Pancreas (tissue), 10 donors: ENCODE data around the gene ARNT2. TPM values are rescaled to one million over a fixed set of nuclear protein-coding genes. Genes with fewer than 3 reads are reported as not detected.
A peak's percentile ranks its signal among the peaks of the same experiment; 100 is the strongest.

ENCODE experiments used
- ATAC-seq, 4 donors: fragments of 200-7000 bp; cut with Tn5 transposase; one replicate each; pipeline versions ENCODE4 v1.8.0 to v1.9.1; 2020; ENCODE audit warnings: mild to moderate bottlenecking in 4 of 4, moderate library complexity in 4 of 4
- DNase-seq, 6 donors: peaks; one replicate each; pipeline ENCODE4 v3.0.0-alpha.2; 2020
- FAIRE-seq: peaks from 2 replicates; lab custom pipeline; 2012; peaks lifted over from hg19 to GRCh38; lab: Jason Lieb, UNC
- H3K27ac ChIP-seq, 4 donors: fragments of 200-600 bp; sonication (generic); 1 replicate in 3 of 4; 2 replicates in 1 of 4; pipeline versions ENCODE4 v1.5.0 to v1.8.0; 2020
- H3K27me3 ChIP-seq, 4 donors: fragments of 200-600 bp; one replicate each; pipeline ENCODE4 v1.8.0; 2021
- H3K36me3 ChIP-seq, 3 donors: fragments of 200-600 bp; sonication (generic) in 1 of 3; one replicate each; pipeline versions ENCODE4 v1.5.0 to v1.8.0; 2020 to 2021
- H3K4me1 ChIP-seq, 3 donors: fragments of 200-600 bp; one replicate each; pipeline ENCODE4 v1.8.0; 2021
- H3K4me3 ChIP-seq, 4 donors: fragments of 200-600 bp; sonication (generic) in 2 of 4; one replicate each; pipeline versions ENCODE4 v1.5.0 to v1.8.0; 2020 to 2021
- H3K9me3 ChIP-seq, 4 donors: fragments of 200-600 bp; one replicate each; pipeline ENCODE4 v1.8.0; 2021
- WGBS, 2 donors: extraction: QIAGEN DNeasy Blood & Tissue Kit; methylation state at CpG; one replicate each; pipeline ENCODE4 v1.1.7; 2013; 5-methylcytosine and 5-hydroxymethylcytosine counted together
- intact Hi-C, 3 donors: fragments of 100-400 bp; cut with DNase I; formaldehyde crosslinking; loops; one replicate each; pipeline versions ENCODE4 v1.11.1 to v1.14.2; 2022
- polyA plus RNA-seq, 2 donors: library from polyadenylated mRNA; stranded (reverse); fragments of 200-250 nt; gene quantifications; one replicate each; pipeline ENCODE4 v1.2.3, GENCODE V29; 2013
- total RNA-seq, 6 donors: library from RNA; stranded (reverse); fragmentation: NEBNext Ultra II Directional in 4 of 6; extraction: Animal tissue kit (Norgen Biotek cat#: 25700) in 4 of 6; gene quantifications; one replicate each; pipeline versions ENCODE4 v1.2.1 to v1.2.4, GENCODE V29; 2021 to 2023
- TF ChIP-seq, protein P1 (sequence below), 4 donors: fragments of 200-600 bp; sonication (generic) in 3 of 4; IDR thresholded peaks; one replicate each; pipeline versions ENCODE4 v1.5.0 to v1.8.0; 2021; ENCODE audit warnings: antibody characterized with exemption in 4 of 4
- donor health status: healthy with polysubstance abuse.
- donor health status: DM: no; HTN: no; CAD: no; lungs with moderate emphysema.
- donor health status: DM: no; HTN: no; CAD: no.
- donor health status: control.
- donor health status: control.
- donor health status: Bipolar disorder and iron deficiency.
- donor health status: DM: yes; HTN: yes; CAD: no.
- donor health status: DM: no; HTN: no; CAD: no.
- donor health status: DM: no; HTN: no; CAD: no.
- donor health status: DM: yes; HTN: yes; CAD: no.

ARNT2 gene
- total and polyA plus RNA-seq, 8 donors: 2.1 to 18.1 (median 5.4) TPM

DNA sequence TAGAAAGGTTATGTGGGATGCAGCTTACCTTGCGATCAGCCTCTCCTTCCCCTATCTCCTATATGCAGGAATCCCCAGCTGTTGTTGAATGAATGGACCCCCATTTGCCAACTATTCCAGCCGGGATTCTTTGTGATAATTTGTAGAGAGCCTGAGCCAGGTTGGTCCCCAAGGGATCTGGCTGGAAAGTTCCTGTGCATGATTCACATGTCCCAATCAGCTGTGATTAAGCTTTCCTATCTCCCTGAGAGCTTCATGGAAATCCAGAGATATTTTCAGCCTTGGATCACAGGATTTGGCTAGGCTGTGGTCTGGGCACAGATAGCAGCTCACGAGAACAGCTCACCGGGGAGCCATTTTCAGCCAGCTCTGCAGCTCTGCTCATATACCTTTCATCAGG, 76.7 kb downstream of the ARNT2 start:
- H3K4me1 ChIP-seq: peaks cover 0 to 4% (median 0%) of the 10 kb centered on the region in 3 donors
- peak in 1 of 6 donors; percentile 20 for DNase-seq
- no peak for FAIRE-seq
- intact Hi-C loops: no loop called here
- no peak overlapping the region for H3K27ac ChIP-seq
- H3K9me3 ChIP-seq: no peaks in the 10 kb centered on the region
- H3K27me3 ChIP-seq: no peaks in the 10 kb centered on the region
- peak in 3 of 4 donors; percentile 32 to 53 (median 47) for ATAC-seq
- 70 to 71% methylated on average over 4 of the region's 4 CpGs for WGBS, 2 donors
- H3K36me3 ChIP-seq: no peaks in the 10 kb centered on the region
- TF ChIP-seq, protein P1, sequence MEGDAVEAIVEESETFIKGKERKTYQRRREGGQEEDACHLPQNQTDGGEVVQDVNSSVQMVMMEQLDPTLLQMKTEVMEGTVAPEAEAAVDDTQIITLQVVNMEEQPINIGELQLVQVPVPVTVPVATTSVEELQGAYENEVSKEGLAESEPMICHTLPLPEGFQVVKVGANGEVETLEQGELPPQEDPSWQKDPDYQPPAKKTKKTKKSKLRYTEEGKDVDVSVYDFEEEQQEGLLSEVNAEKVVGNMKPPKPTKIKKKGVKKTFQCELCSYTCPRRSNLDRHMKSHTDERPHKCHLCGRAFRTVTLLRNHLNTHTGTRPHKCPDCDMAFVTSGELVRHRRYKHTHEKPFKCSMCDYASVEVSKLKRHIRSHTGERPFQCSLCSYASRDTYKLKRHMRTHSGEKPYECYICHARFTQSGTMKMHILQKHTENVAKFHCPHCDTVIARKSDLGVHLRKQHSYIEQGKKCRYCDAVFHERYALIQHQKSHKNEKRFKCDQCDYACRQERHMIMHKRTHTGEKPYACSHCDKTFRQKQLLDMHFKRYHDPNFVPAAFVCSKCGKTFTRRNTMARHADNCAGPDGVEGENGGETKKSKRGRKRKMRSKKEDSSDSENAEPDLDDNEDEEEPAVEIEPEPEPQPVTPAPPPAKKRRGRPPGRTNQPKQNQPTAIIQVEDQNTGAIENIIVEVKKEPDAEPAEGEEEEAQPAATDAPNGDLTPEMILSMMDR (IDR thresholded peaks at IDR 0.05): no peak
- no peak overlapping the region for H3K4me3 ChIP-seq

DNA sequence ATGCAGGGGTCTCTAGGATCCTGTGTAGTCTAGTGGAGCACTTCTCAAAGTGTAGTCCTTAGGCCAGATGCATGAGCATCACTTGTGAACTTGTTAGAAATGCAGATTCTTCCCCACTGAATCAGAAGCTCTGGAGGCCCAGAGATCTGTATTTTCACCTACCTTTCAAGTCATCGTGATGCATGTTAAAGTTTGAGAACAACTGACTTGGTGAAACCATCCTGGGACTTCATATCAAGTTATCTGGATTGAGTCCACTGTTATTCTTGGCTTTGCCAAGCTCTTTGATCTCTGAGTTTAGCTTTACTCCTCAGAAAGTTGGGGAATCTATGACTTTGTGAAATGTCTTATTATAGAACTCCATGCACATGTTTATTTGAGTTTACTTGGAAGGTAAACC, 78.5 kb downstream of the ARNT2 start:
- no peak overlapping the region for H3K4me3 ChIP-seq
- H3K4me1 ChIP-seq: peaks cover 0 to 4% (median 0%) of the 10 kb centered on the region in 3 donors
- H3K9me3 ChIP-seq: no peaks in the 10 kb centered on the region
- DNase-seq: no peak
- intact Hi-C loops: no loop called here
- TF ChIP-seq, protein P1 (IDR thresholded peaks at IDR 0.05): no peak
- no peak for ATAC-seq
- H3K36me3 ChIP-seq: no peaks in the 10 kb centered on the region
- no peaks in the 10 kb centered on the region for H3K27me3 ChIP-seq
- FAIRE-seq: no peak
- 87 to 94% methylated on average over 1 of the region's 1 CpG for WGBS, 2 donors
- no peak overlapping the region for H3K27ac ChIP-seq

GRCh38 chr15:80483725-80484161, 79.6 kb downstream of the ARNT2 start:
- intact Hi-C loops: no loop called here
- FAIRE-seq: no peak
- Histone ChIP-seq H3K27ac (no peak overlapping the region), H3K9me3 (no peaks in the 10 kb centered on the region), H3K4me3 (no peak overlapping the region), H3K27me3 (no peaks in the 10 kb centered on the region), H3K36me3 (no peaks in the 10 kb centered on the region), H3K4me1 (peaks cover 0 to 4% (median 0%) of the 10 kb centered on the region in 3 donors)
- no peak for ATAC-seq
- 77 to 84% methylated on average over 2 of the region's 2 CpGs for WGBS, 2 donors
- DNase-seq: no peak
- TF ChIP-seq, protein P1 (IDR thresholded peaks at IDR 0.05): no peak

DNA sequence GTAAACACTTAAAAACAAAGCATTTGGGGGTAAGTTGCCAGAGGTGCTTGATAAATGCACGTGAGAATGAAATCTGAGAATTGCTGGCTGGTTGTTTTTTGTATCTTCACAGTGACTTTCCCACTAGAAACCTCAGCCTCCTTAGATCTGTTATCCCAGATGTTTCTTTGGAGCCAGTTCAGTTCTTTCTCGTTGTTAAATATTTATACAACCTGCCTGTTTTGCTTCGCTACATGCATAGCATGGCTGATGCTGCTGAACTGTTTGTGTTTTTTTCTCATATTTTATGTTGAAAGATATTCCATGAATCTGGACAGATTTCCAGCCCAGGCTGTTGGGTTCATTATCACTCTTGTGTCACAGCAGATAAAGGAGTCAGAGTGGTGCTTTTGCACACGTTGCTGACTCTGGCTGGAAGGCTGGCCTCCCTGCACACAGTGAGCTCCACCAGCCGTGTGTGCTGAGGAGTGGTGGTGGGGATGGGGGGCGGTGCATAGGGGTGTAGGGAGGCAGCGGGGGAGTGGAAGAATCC, 80.2 kb downstream of the ARNT2 start:
- Histone ChIP-seq H3K27ac (no peak overlapping the region), H3K4me3 (no peak overlapping the region), H3K36me3 (no peaks in the 10 kb centered on the region), H3K27me3 (no peaks in the 10 kb centered on the region), H3K4me1 (peaks cover 0 to 4% (median 0%) of the 10 kb centered on the region in 3 donors), H3K9me3 (no peaks in the 10 kb centered on the region)
- DNase-seq (no peak), ATAC-seq (peak in 3 of 4 donors; percentile 21 to 67 (median 43)), FAIRE-seq (no peak)
- intact Hi-C loops: no loop called here
- WGBS, 2 donors: 48 to 50% methylated on average over 7 of the region's 7 CpGs
- TF ChIP-seq, protein P1 (IDR thresholded peaks at IDR 0.05): no peak

GRCh38 chr15:80485370-80486164, 81.4 kb downstream of the ARNT2 start:
- TF ChIP-seq, protein P1 (IDR thresholded peaks at IDR 0.05): no peak
- Histone ChIP-seq H3K9me3 (no peaks in the 10 kb centered on the region), H3K4me3 (no peak overlapping the region), H3K27me3 (no peaks in the 10 kb centered on the region), H3K4me1 (peaks cover 0 to 4% (median 0%) of the 10 kb centered on the region in 3 donors), H3K36me3 (no peaks in the 10 kb centered on the region), H3K27ac (no peak overlapping the region)
- FAIRE-seq: no peak
- DNase-seq: no peak
- ATAC-seq: no peak
- intact Hi-C loops: no loop called here
- 77 to 84% methylated on average over 5 of the region's 5 CpGs for WGBS, 2 donors
